Psoas muscle (tissue), 8 donors: ENCODE data around the gene MCM6. TPM values are rescaled to one million over a fixed set of nuclear protein-coding genes. Genes with fewer than 3 reads are reported as not detected.

Source experiments
- ATAC-seq, 4 donors: fragments of 200-7000 bp; cut with Tn5 transposase; one replicate each; pipeline ENCODE4 v1.9.1; 2020; ENCODE audit warnings: moderate library complexity in 3 of 4, mild to moderate bottlenecking in 2 of 4
- DNase-seq, 2 donors: peaks; one replicate each; pipeline ENCODE4 v3.0.0-alpha.2; 2020
- H3K27ac ChIP-seq: fragments of 200-600 bp; one replicate; pipeline ENCODE4 v1.8.0; 2022
- H3K27me3 ChIP-seq, 3 donors: fragments of 200-600 bp in 1 of 3; one replicate each; pipeline versions ENCODE4 v1.6.1 to v1.8.0; 2013 to 2022; ENCODE audit warnings: low read length in 2 of 3, mild to moderate bottlenecking in 2 of 3, moderate library complexity in 1 of 3; ENCODE audit not compliant: insufficient read depth in 3 of 3
- H3K36me3 ChIP-seq, 2 donors: fragments of 200-600 bp in 1 of 2; one replicate each; pipeline versions ENCODE4 v1.6.1 to v1.8.0; 2013 to 2022; ENCODE audit warnings: low read depth in 1 of 2, mild to moderate bottlenecking in 1 of 2, moderate library complexity in 1 of 2; ENCODE audit not compliant: insufficient read depth in 1 of 2
- H3K4me1 ChIP-seq: fragments of 200-600 bp; one replicate; pipeline ENCODE4 v1.8.0; 2022
- H3K4me3 ChIP-seq: fragments of 200-600 bp; one replicate; pipeline ENCODE4 v1.8.0; 2022; ENCODE audit warnings: mild to moderate bottlenecking
- H3K9me3 ChIP-seq: fragments of 200-600 bp; one replicate; pipeline ENCODE4 v1.8.0; 2022
- WGBS, 3 donors: extraction: QIAGEN DNeasy Blood & Tissue Kit; methylation state at CpG; one replicate each; pipeline versions ENCODE4 v1.1.6 to v1.1.7; 2013; 5-methylcytosine and 5-hydroxymethylcytosine counted together
- intact Hi-C, 2 donors: fragments of 100-400 bp; cut with DNase I; formaldehyde crosslinking; loops; one replicate each; pipeline versions ENCODE4 v1.11.0 to v1.14.2; 2022
- polyA plus RNA-seq, 3 donors: library from polyadenylated mRNA; stranded (reverse); fragments of 200-250 nt; gene quantifications; one replicate each; pipeline ENCODE4 v1.2.3, GENCODE V29; 2013
- total RNA-seq, 4 donors: library from RNA; stranded (reverse); fragmentation: NEBNext Ultra II Directional in 2 of 4; extraction: Animal tissue kit (Norgen Biotek cat#: 25700) in 2 of 4; gene quantifications; one replicate each; pipeline versions ENCODE4 v1.2.1 to v1.2.4, GENCODE V29; 2021 to 2023
- TF ChIP-seq, protein P1 (sequence below): fragments of 200-600 bp; IDR thresholded peaks from one replicate; pipeline ENCODE4 v1.8.0; 2022; ENCODE audit warnings: antibody characterized with exemption
- donor health status: healthy with polysubstance abuse.
- donor health status: DM: no; HTN: no; CAD: no; lungs with moderate emphysema.
- donor health status: Bipolar disorder and iron deficiency.
- donor health status: healthy.
- donor health status: DM: yes; HTN: yes; CAD: no.
- donor health status: DM: no; HTN: no; CAD: no.
- donor health status: DM: no; HTN: no; CAD: no.
- donor health status: DM: yes; HTN: yes; CAD: no.

MCM6 gene
- total and polyA plus RNA-seq, 7 donors: 3.3 to 9.4 (median 6.0) TPM

GRCh38 chr2:135818937-135819610, 57.2 kb downstream of the MCM6 start:
- ATAC-seq: no peak
- Histone ChIP-seq H3K27ac (no peak overlapping the region), H3K27me3 (no peaks in the 10 kb centered on the region), H3K36me3 (no peaks in the 10 kb centered on the region), H3K4me1 (no peaks in the 10 kb centered on the region), H3K9me3 (no peaks in the 10 kb centered on the region), H3K4me3 (no peak overlapping the region)
- 70 to 71% (median 71%) methylated on average over 8 of the region's 8 CpGs for WGBS, 3 donors
- intact Hi-C loops: no loop called here
- TF ChIP-seq, protein P1, sequence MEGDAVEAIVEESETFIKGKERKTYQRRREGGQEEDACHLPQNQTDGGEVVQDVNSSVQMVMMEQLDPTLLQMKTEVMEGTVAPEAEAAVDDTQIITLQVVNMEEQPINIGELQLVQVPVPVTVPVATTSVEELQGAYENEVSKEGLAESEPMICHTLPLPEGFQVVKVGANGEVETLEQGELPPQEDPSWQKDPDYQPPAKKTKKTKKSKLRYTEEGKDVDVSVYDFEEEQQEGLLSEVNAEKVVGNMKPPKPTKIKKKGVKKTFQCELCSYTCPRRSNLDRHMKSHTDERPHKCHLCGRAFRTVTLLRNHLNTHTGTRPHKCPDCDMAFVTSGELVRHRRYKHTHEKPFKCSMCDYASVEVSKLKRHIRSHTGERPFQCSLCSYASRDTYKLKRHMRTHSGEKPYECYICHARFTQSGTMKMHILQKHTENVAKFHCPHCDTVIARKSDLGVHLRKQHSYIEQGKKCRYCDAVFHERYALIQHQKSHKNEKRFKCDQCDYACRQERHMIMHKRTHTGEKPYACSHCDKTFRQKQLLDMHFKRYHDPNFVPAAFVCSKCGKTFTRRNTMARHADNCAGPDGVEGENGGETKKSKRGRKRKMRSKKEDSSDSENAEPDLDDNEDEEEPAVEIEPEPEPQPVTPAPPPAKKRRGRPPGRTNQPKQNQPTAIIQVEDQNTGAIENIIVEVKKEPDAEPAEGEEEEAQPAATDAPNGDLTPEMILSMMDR: no peak
- DNase-seq: no peak

DNA sequence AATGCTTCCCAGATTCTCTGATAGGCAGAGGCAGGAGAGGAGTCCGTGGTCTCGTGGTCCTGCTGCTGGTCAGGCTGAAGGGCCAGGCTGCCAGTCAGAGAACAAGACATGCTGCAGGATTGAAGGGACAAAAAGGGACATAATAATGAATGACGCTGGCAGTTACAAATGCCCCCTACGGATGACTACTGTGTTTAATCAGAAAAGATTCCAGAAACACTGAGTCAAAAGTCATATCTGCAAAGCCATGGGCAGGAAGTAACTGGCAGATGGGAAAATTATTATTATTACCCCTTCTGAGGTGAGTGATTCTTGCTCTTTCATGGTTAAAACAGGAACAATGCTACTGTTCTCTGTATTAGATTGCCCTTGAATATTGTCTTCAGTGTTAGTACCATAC, 58.3 kb downstream of the MCM6 start:
- DNase-seq (no peak), ATAC-seq (no peak)
- Histone ChIP-seq H3K4me3 (no peak overlapping the region), H3K4me1 (no peaks in the 10 kb centered on the region), H3K27ac (no peak overlapping the region), H3K36me3 (no peaks in the 10 kb centered on the region), H3K27me3 (no peaks in the 10 kb centered on the region), H3K9me3 (no peaks in the 10 kb centered on the region)
- intact Hi-C loops: no loop called here
- TF ChIP-seq, protein P1: no peak
- WGBS, 3 donors: 61 to 70% (median 66%) methylated on average over 4 of the region's 4 CpGs

DNA sequence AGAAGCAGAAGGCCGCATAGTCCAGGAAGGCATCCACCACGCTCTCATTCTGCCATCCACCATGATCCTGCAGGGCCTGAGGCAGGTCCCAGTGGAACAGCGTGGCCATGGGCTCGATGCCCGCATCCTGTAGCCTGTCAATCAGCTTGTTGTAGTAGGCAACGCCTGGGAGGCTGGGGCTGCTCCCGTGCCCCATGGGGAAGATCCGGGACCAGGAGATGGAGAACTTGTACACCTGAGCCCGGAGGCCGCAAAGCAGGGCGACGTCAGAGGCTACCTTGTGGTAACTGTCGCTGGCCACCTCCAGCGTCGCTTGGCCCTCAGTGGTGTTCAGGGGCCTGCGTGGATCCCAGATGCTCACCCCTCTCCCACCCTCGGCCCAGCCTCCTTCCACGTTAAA, 58.8 kb downstream of the MCM6 start:
- H3K27ac ChIP-seq: no peak overlapping the region
- intact Hi-C loops: no loop called here
- no peaks in the 10 kb centered on the region for H3K27me3 ChIP-seq
- ATAC-seq (no peak), DNase-seq (no peak)
- WGBS, 3 donors: 79 to 90% (median 87%) methylated on average over 17 to 18 of the region's 18 CpGs
- no peaks in the 10 kb centered on the region for H3K9me3 ChIP-seq
- H3K36me3 ChIP-seq: no peaks in the 10 kb centered on the region
- TF ChIP-seq, protein P1: no peak
- H3K4me1 ChIP-seq: no peaks in the 10 kb centered on the region
- H3K4me3 ChIP-seq: no peak overlapping the region

DNA sequence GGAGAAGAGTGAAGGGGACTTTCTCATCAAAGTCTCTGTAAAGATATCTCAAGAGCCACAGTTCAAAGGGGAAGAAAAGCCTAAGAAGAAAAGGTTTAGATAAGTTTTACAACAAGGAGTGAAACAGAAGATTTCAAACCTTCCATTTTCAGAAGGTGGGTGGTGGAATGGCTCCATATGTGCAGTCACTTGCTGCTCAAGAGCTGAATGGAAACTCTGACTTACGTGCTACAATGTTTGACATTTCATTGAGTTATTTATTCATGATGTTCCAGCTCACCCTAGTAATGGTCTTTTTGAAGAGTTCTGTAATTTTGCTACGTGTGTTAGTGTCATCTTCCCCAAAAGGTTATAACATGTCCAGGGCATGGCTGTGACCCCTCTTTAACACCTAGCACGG, 61.0 kb downstream of the MCM6 start:
- ATAC-seq (no peak), DNase-seq (no peak)
- H3K27ac ChIP-seq: no peak overlapping the region
- WGBS, 3 donors: 77 to 84% (median 83%) methylated on average over 3 of the region's 3 CpGs
- no peaks in the 10 kb centered on the region for H3K9me3 ChIP-seq
- TF ChIP-seq, protein P1: no peak
- no peak overlapping the region for H3K4me3 ChIP-seq
- no peaks in the 10 kb centered on the region for H3K4me1 ChIP-seq
- intact Hi-C loops: no loop called here
- H3K27me3 ChIP-seq: no peaks in the 10 kb centered on the region
- H3K36me3 ChIP-seq: no peaks in the 10 kb centered on the region
